Osteoblast (primary cell): Measurements from ENCODE around the gene EXOC4. TPM values are rescaled to one million over a fixed set of nuclear protein-coding genes. Genes with fewer than 3 reads are reported as not detected.

ENCODE experiments used
- DNase-seq: peaks from one replicate; pipeline ENCODE4 v3.0.0; 2011; ENCODE audit warnings: low spot score, mixed read lengths; ENCODE audit not compliant: insufficient read length; ENCODE audit errors: missing footprints
- H2AFZ ChIP-seq: 2 replicates; pipeline ENCODE4 v1.6.0; 2011; ENCODE audit warnings: mild to moderate bottlenecking, low read length
- H3K27ac ChIP-seq: 2 replicates; pipeline ENCODE4 v1.5.1; 2011; ENCODE audit warnings: mild to moderate bottlenecking, low read depth, low read length, moderate library complexity
- H3K27me3 ChIP-seq: 2 replicates; pipeline ENCODE4 v1.6.0; 2012; ENCODE audit warnings: mild to moderate bottlenecking, control low read depth, inconsistent platforms, low read length, moderate library complexity; ENCODE audit not compliant: insufficient read depth
- H3K36me3 ChIP-seq: 2 replicates; pipeline ENCODE4 v1.5.1; 2011; ENCODE audit warnings: mild to moderate bottlenecking, low read length, control low read depth, moderate library complexity; ENCODE audit not compliant: insufficient read depth
- H3K4me1 ChIP-seq: 2 replicates; pipeline ENCODE4 v1.5.1; 2011; ENCODE audit warnings: mild to moderate bottlenecking, low read length, control low read depth, moderate library complexity; ENCODE audit not compliant: insufficient read depth
- H3K4me2 ChIP-seq: 2 replicates; pipeline ENCODE4 v1.6.0; 2011; ENCODE audit warnings: mild to moderate bottlenecking, low read length; ENCODE audit not compliant: insufficient read depth
- H3K4me3 ChIP-seq: fragments of 200-600 bp; sonication (generic); 3 replicates; pipeline ENCODE4 v1.5.1; 2012; ENCODE audit warnings: mild to moderate bottlenecking, low read length, inconsistent platforms; ENCODE audit not compliant: insufficient read depth
- H3K79me2 ChIP-seq: 2 replicates; pipeline ENCODE4 v1.6.0; 2012; ENCODE audit warnings: mild to moderate bottlenecking, low read length, control low read depth, inconsistent platforms; ENCODE audit not compliant: insufficient read depth
- H3K9me3 ChIP-seq: 2 replicates; pipeline ENCODE4 v1.5.1; 2011; ENCODE audit warnings: low read depth, low read length, control low read depth
- H4K20me1 ChIP-seq: 2 replicates; pipeline ENCODE4 v1.6.0; 2012; ENCODE audit warnings: mild to moderate bottlenecking, low read length, control low read depth; ENCODE audit not compliant: insufficient read depth
- CTCF ChIP-seq: IDR thresholded peaks from 2 replicates; pipeline ENCODE4 v1.5.1; 2011; ENCODE audit warnings: mild to moderate bottlenecking, low read depth, low read length, moderate library complexity; ENCODE audit errors: extremely low read depth
- total RNA-seq: library from RNA; depleted of rRNA; stranded (reverse); fragments of >200 nt; gene quantifications from 2 replicates; pipeline ENCODE4 v1.2.3, GENCODE V29; 2012

Gene EXOC4
- total RNA-seq, 1 donor: 134 TPM

GRCh38 chr7:133959505-133959904 lies 706.6 kb downstream of the EXOC4 start:
- H3K27ac ChIP-seq: no peak overlapping the region
- H3K4me3 ChIP-seq: no peak overlapping the region

GRCh38 chr7:133961724-133962123 lies 708.8 kb downstream of the EXOC4 start:
- H3K4me1 ChIP-seq: no peaks in the 10 kb centered on the region
- no peak for DNase-seq

More at GRCh38 chr7:133959505-133959904, 706.6 kb downstream of the EXOC4 start:
- TF ChIP-seq CTCF: no peak
- no peaks in the 10 kb centered on the region for H3K4me1 ChIP-seq
- H3K9me3 ChIP-seq: no peaks in the 10 kb centered on the region
- no peaks in the 10 kb centered on the region for H3K36me3 ChIP-seq
- no peak for DNase-seq
- no peaks in the 10 kb centered on the region for H3K79me2 ChIP-seq
- H4K20me1 ChIP-seq: no peaks in the 10 kb centered on the region
- no peak overlapping the region for H2AFZ ChIP-seq
- H3K4me2 ChIP-seq: no peak overlapping the region
- H3K27me3 ChIP-seq: no peaks in the 10 kb centered on the region

GRCh38 chr7:133962646-133963045 lies 709.8 kb downstream of the EXOC4 start:
- TF ChIP-seq CTCF: no peak
- H3K9me3 ChIP-seq: no peaks in the 10 kb centered on the region

More at GRCh38 chr7:133961724-133962123, 708.8 kb downstream of the EXOC4 start:
- TF ChIP-seq CTCF: no peak
- H3K36me3 ChIP-seq: no peaks in the 10 kb centered on the region
- H3K4me3 ChIP-seq: no peak overlapping the region
- no peaks in the 10 kb centered on the region for H3K79me2 ChIP-seq
- H3K4me2 ChIP-seq: no peak overlapping the region
- no peak overlapping the region for H3K27ac ChIP-seq
- no peaks in the 10 kb centered on the region for H3K9me3 ChIP-seq
- no peaks in the 10 kb centered on the region for H3K27me3 ChIP-seq
- H4K20me1 ChIP-seq: no peaks in the 10 kb centered on the region
- no peak overlapping the region for H2AFZ ChIP-seq

GRCh38 chr7:133963629-133964028 lies 710.8 kb downstream of the EXOC4 start:
- Histone ChIP-seq H3K4me2 (no peak overlapping the region), H3K27ac (no peak overlapping the region), H3K4me1 (no peaks in the 10 kb centered on the region), H3K27me3 (no peaks in the 10 kb centered on the region), H2AFZ (no peak overlapping the region), H3K9me3 (no peaks in the 10 kb centered on the region), H3K4me3 (no peak overlapping the region), H3K79me2 (no peaks in the 10 kb centered on the region), H4K20me1 (no peaks in the 10 kb centered on the region), H3K36me3 (no peaks in the 10 kb centered on the region)
- DNase-seq: no peak
- no peak for TF ChIP-seq CTCF

More at GRCh38 chr7:133962646-133963045, 709.8 kb downstream of the EXOC4 start:
- H3K36me3 ChIP-seq: no peaks in the 10 kb centered on the region
- no peak for DNase-seq
- no peak overlapping the region for H2AFZ ChIP-seq
- no peak overlapping the region for H3K4me3 ChIP-seq
- H3K79me2 ChIP-seq: no peaks in the 10 kb centered on the region
- no peak overlapping the region for H3K4me2 ChIP-seq
- H4K20me1 ChIP-seq: no peaks in the 10 kb centered on the region
- no peaks in the 10 kb centered on the region for H3K27me3 ChIP-seq
- no peak overlapping the region for H3K27ac ChIP-seq
- no peaks in the 10 kb centered on the region for H3K4me1 ChIP-seq
